HepG2 (cell line): ENCODE results near the gene ALCAM.

Experiments used
- ATF1 ChIP-seq: IDR thresholded peaks from 2 replicates; pipeline ENCODE4 v1.6.1; 2016; ENCODE audit warnings: mild to moderate bottlenecking, control low read depth
- ATF7 ChIP-seq, 2 experiments: fragments of 450-650 bp in 1 of 2; sonication (generic) in 1 of 2; formaldehyde crosslinking in 1 of 2; IDR thresholded peaks; 2 replicates each; pipeline versions ENCODE4 v1.4.0 to v1.6.1; 2016 to 2020; ENCODE audit warnings: antibody characterized with exemption in 1 of 2, mild to moderate bottlenecking in 1 of 2, missing genetic modification reagents in 1 of 2
- DMAP1 ChIP-seq: IDR thresholded peaks from 2 replicates; pipeline ENCODE4 v1.6.1; 2016
- MYNN ChIP-seq: sonication (generic); formaldehyde crosslinking; IDR thresholded peaks from 2 replicates; pipeline ENCODE4 v1.4.0; 2020; ENCODE audit warnings: mild to moderate bottlenecking, low read depth, missing genetic modification reagents
- TCF7 ChIP-seq: sonication (generic); IDR thresholded peaks from 2 replicates; pipeline ENCODE4 v1.6.1; 2016; ENCODE audit warnings: antibody characterized with exemption, low read depth
- ZKSCAN8 ChIP-seq: IDR thresholded peaks from 2 replicates; pipeline ENCODE4 v1.6.1; 2016; ENCODE audit warnings: borderline replicate concordance, missing genetic modification reagents, missing compliant biosample characterization
- ZNF232 ChIP-seq: sonication (generic); formaldehyde crosslinking; IDR thresholded peaks from 2 replicates; pipeline ENCODE4 v1.4.0; 2020; ENCODE audit warnings: missing genetic modification reagents, borderline replicate concordance
- ZNF264 ChIP-seq: sonication (generic); formaldehyde crosslinking; IDR thresholded peaks from 2 replicates; pipeline ENCODE4 v1.4.0; 2020; ENCODE audit warnings: missing genetic modification reagents
- ZNF570 ChIP-seq: sonication (generic); formaldehyde crosslinking; IDR thresholded peaks from 2 replicates; pipeline ENCODE4 v1.4.0; 2020; ENCODE audit warnings: mild to moderate bottlenecking, missing genetic modification reagents, borderline replicate concordance
- TF ChIP-seq, protein P1 (sequence below): sonication (generic); formaldehyde crosslinking; IDR thresholded peaks from 2 replicates; pipeline ENCODE4 v1.5.0; 2020; ENCODE audit warnings: mild to moderate bottlenecking, missing genetic modification reagents, moderate library complexity
- TF ChIP-seq, protein P2 (sequence below), 2 experiments: IDR thresholded peaks; 2 replicates each; pipeline ENCODE4 v1.6.1; 2011 to 2012; ENCODE audit warnings: low read length in 2 of 2, borderline replicate concordance in 1 of 2, low read depth in 1 of 2, mild to moderate bottlenecking in 1 of 2, moderate library complexity in 1 of 2

DNA sequence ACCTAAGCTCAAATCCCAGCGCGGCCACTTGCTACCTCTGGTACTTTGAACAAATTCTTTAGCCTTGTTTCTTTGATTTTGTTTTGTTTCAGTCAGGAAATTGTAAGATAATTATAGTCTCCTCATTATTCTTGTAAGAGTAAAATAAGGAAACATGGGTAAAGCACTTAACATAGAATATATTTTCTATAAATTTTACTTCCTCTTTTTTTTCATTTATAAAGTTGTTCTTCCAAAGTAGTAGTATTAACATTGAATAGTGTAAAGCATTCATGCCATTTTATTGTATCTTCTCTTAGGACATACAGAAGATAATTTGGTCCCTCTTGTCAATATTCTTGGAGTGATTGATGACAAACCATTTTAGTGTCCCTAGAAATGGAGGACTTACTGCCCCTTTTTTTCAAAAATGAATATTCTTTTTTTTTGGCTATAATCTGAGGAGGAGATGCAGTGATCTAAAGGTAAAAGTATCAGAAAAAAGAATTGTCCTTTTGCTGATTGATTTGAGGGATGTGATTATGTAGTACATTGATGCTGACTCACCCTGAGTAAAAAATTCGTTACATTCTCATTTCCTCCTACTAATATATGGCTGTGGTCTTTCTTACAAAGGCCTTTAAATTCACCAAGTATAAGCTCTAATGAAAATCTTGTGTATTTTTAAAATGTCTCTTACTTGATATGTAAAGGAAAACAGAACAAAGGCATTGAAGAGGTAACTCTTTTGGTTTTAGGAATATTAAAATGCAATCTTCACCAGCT lies 51.0 kb downstream of the ALCAM start:
- TF ChIP-seq TCF7 (no peak), MYNN (no peak), ZNF232 (CRISPR knock-in tag) (no peak), ATF1 (CRISPR knock-in tag) (no peak), ATF7 (IDR thresholded peaks at IDR 0.05) (no peak), ATF7 (CRISPR knock-in tag; IDR thresholded peaks at IDR 0.05) (no peak), ZKSCAN8 (CRISPR knock-in tag) (no peak), ZNF570 (CRISPR knock-in tag) (no peak), DMAP1 (no peak), ZNF264 (CRISPR knock-in tag) (no peak)
- TF ChIP-seq, protein P1, sequence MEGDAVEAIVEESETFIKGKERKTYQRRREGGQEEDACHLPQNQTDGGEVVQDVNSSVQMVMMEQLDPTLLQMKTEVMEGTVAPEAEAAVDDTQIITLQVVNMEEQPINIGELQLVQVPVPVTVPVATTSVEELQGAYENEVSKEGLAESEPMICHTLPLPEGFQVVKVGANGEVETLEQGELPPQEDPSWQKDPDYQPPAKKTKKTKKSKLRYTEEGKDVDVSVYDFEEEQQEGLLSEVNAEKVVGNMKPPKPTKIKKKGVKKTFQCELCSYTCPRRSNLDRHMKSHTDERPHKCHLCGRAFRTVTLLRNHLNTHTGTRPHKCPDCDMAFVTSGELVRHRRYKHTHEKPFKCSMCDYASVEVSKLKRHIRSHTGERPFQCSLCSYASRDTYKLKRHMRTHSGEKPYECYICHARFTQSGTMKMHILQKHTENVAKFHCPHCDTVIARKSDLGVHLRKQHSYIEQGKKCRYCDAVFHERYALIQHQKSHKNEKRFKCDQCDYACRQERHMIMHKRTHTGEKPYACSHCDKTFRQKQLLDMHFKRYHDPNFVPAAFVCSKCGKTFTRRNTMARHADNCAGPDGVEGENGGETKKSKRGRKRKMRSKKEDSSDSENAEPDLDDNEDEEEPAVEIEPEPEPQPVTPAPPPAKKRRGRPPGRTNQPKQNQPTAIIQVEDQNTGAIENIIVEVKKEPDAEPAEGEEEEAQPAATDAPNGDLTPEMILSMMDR (CRISPR knock-in tag) = no peak
- TF ChIP-seq, protein P2, sequence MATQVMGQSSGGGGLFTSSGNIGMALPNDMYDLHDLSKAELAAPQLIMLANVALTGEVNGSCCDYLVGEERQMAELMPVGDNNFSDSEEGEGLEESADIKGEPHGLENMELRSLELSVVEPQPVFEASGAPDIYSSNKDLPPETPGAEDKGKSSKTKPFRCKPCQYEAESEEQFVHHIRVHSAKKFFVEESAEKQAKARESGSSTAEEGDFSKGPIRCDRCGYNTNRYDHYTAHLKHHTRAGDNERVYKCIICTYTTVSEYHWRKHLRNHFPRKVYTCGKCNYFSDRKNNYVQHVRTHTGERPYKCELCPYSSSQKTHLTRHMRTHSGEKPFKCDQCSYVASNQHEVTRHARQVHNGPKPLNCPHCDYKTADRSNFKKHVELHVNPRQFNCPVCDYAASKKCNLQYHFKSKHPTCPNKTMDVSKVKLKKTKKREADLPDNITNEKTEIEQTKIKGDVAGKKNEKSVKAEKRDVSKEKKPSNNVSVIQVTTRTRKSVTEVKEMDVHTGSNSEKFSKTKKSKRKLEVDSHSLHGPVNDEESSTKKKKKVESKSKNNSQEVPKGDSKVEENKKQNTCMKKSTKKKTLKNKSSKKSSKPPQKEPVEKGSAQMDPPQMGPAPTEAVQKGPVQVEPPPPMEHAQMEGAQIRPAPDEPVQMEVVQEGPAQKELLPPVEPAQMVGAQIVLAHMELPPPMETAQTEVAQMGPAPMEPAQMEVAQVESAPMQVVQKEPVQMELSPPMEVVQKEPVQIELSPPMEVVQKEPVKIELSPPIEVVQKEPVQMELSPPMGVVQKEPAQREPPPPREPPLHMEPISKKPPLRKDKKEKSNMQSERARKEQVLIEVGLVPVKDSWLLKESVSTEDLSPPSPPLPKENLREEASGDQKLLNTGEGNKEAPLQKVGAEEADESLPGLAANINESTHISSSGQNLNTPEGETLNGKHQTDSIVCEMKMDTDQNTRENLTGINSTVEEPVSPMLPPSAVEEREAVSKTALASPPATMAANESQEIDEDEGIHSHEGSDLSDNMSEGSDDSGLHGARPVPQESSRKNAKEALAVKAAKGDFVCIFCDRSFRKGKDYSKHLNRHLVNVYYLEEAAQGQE (IDR thresholded peaks at IDR 0.05; ENCODE audit: borderline replicate concordance in 1 of 2, low read depth in 1 of 2, low read length in 2 of 2) = no peak
